Uterus (tissue), 4 donors: ENCODE measurements around the gene TRAF5. TPM values are rescaled to one million over a fixed set of nuclear protein-coding genes. Genes with fewer than 3 reads are reported as not detected.
A peak's percentile ranks its signal among the peaks of the same experiment; 100 is the strongest.
"Not testable (repeated sequence)": the region's sequence is repeated elsewhere in the genome, so short reads cannot be mapped to it uniquely, and the experiment has no call there.

Experiments used
- DNase-seq, 2 donors: peaks; one replicate each; pipeline ENCODE4 v3.0.0-alpha.2; 2019 to 2020
- H3K27ac ChIP-seq, 2 donors: fragments of 200-600 bp; sonication (generic); 1 replicate in 1 of 2; 2 replicates in 1 of 2; pipeline ENCODE4 v1.5.1; 2016 to 2018
- H3K27me3 ChIP-seq, 2 donors: fragments of 200-600 bp; sonication (generic); one replicate each; pipeline ENCODE4 v1.5.1; 2018 to 2019; ENCODE audit warnings: control low read depth in 1 of 2
- H3K36me3 ChIP-seq, 2 donors: fragments of 200-600 bp; sonication (generic); one replicate each; pipeline ENCODE4 v1.5.1; 2019; ENCODE audit warnings: control low read depth in 1 of 2
- H3K4me1 ChIP-seq, 2 donors: fragments of 200-600 bp; sonication (generic); one replicate each; pipeline ENCODE4 v1.5.1; 2018 to 2019; ENCODE audit warnings: control low read depth in 1 of 2
- H3K4me3 ChIP-seq, 2 donors: fragments of 200-600 bp; sonication (generic); 1 replicate in 1 of 2; 2 replicates in 1 of 2; pipeline ENCODE4 v1.5.1; 2018 to 2019; ENCODE audit warnings: mild to moderate bottlenecking in 1 of 2
- H3K9me3 ChIP-seq, 2 donors: fragments of 200-600 bp; sonication (generic); one replicate each; pipeline ENCODE4 v1.5.1; 2019; ENCODE audit warnings: control low read depth in 1 of 2
- CTCF ChIP-seq, 4 experiments: fragments of 200-600 bp in 2 of 4; fragments of 450-650 bp in 2 of 4; sonication (generic) in 2 of 4; IDR thresholded peaks; one replicate each; pipeline ENCODE4 v1.5.1; 2016 to 2019; ENCODE audit warnings: antibody characterized with exemption in 4 of 4, mild to moderate bottlenecking in 2 of 4, moderate library complexity in 1 of 4
- POLR2A ChIP-seq, 2 donors: fragments of 450-650 bp; IDR thresholded peaks; one replicate each; pipeline ENCODE4 v1.6.1; 2016; ENCODE audit warnings: antibody characterized with exemption in 2 of 2, mild to moderate bottlenecking in 1 of 2, moderate library complexity in 1 of 2
- intact Hi-C: fragments of 100-400 bp; cut with DNase I; formaldehyde crosslinking; loops from one replicate; pipeline ENCODE4 v1.15.1; 2023; ENCODE audit warnings: low total_unique reads
- total RNA-seq, 4 donors: library from RNA; depleted of rRNA in 3 of 4; stranded (reverse); fragments of >200 nt in 3 of 4; gene quantifications; one replicate each; pipeline versions ENCODE4 v1.1.0 to v1.2.4, GENCODE V29; 2014 to 2023
- donor health status: DM: yes; HTN: yes; CAD: no.

The TRAF5 gene
- total RNA-seq, 4 donors from 2014 or later: 17.1 to 98.6 (median 53.3) TPM

GRCh38 chr1:211320980-211321379 lies 5.7 kb upstream of the TRAF5 start:
- Histone ChIP-seq H3K27me3 (no peaks in the 10 kb centered on the region), H3K9me3 (no peaks in the 10 kb centered on the region), H3K27ac (no peak overlapping the region), H3K4me3 (no peak overlapping the region), H3K36me3 (no peaks in the 10 kb centered on the region), H3K4me1 (no peaks in the 10 kb centered on the region)
- DNase-seq: no peak
- no peak for TF ChIP-seq CTCF (IDR thresholded peaks at IDR 0.05)
- TF ChIP-seq POLR2A (IDR thresholded peaks at IDR 0.05): no peak
- intact Hi-C loops: no loop called here

GRCh38 chr1:211321646-211322045 lies 5.0 kb upstream of the TRAF5 start:
- H3K4me1 ChIP-seq, H3K27me3 ChIP-seq, H3K36me3 ChIP-seq, intact Hi-C loops, H3K9me3 ChIP-seq, DNase-seq, H3K27ac ChIP-seq, H3K4me3 ChIP-seq: not testable (repeated sequence)

GRCh38 chr1:211323156-211324063 lies 3.2 kb upstream of the TRAF5 start:
- TF ChIP-seq POLR2A (IDR thresholded peaks at IDR 0.05) (no peak), CTCF (IDR thresholded peaks at IDR 0.05) (peak; percentile 61 to 68 (median 65))
- Histone ChIP-seq H3K9me3 (no peaks in the 10 kb centered on the region), H3K27ac (no peak overlapping the region), H3K27me3 (no peaks in the 10 kb centered on the region), H3K4me3 (no peak overlapping the region), H3K4me1 (no peaks in the 10 kb centered on the region), H3K36me3 (no peaks in the 10 kb centered on the region)
- intact Hi-C loops: no loop called here
- DNase-seq: peak in 1 of 2 donors; percentile 41

- Histone ChIP-seq H3K4me3 (no peak overlapping the region), H3K27ac (no peak overlapping the region), H3K36me3 (no peaks in the 10 kb centered on the region), H3K9me3 (no peaks in the 10 kb centered on the region), H3K4me1 (peaks cover 0 to 7% of the 10 kb centered on the region in 2 donors), H3K27me3 (no peaks in the 10 kb centered on the region)
- TF ChIP-seq CTCF (IDR thresholded peaks at IDR 0.05): no peak
- intact Hi-C loops: no loop called here
- DNase-seq: no peak
Observed at GRCh38 chr1:211324992-211325775, 1.4 kb upstream of the TRAF5 start.

GRCh38 chr1:211326140-211326527 lies 499 bp upstream of the TRAF5 start:
- H3K27ac ChIP-seq: peak overlapping the region; percentile 87 to 88
- TF ChIP-seq POLR2A (IDR thresholded peaks at IDR 0.05) (no peak), CTCF (IDR thresholded peaks at IDR 0.05) (no peak)
- no peaks in the 10 kb centered on the region for H3K36me3 ChIP-seq
- intact Hi-C loops: no loop called here
- H3K27me3 ChIP-seq: no peaks in the 10 kb centered on the region
- no peaks in the 10 kb centered on the region for H3K9me3 ChIP-seq
- H3K4me3 ChIP-seq: peak overlapping the region; percentile 51 to 89
- peaks cover 0 to 8% of the 10 kb centered on the region in 2 donors for H3K4me1 ChIP-seq
- DNase-seq: no peak
